ENCODE results near the gene ATP1A1.

Gene ATP1A1

GRCh38 chr1:116334868-116335635 lies 38.0 kb upstream of the ATP1A1 start:
- Mint-ChIP-seq H3K36me3 (no peaks in the 10 kb centered on the region), H3K27me3 (peaks cover 34 to 35% of the 10 kb centered on the region in 2 donors), H3K4me3 (no peak overlapping the region), H3K27ac (no peak overlapping the region), H3K4me1 (no peaks in the 10 kb centered on the region), H3K9me3 (no peaks in the 10 kb centered on the region)
- ATAC-seq (replicated peaks): no peak
- no peak for DNase-seq

GRCh38 chr1:116335850-116336624 lies 37.0 kb upstream of the ATP1A1 start:
- ATAC-seq (replicated peaks) (no peak), DNase-seq (no peak)
- Mint-ChIP-seq H3K27me3 (peaks cover 35 to 41% of the 10 kb centered on the region in 2 donors), H3K9me3 (no peaks in the 10 kb centered on the region), H3K4me1 (no peaks in the 10 kb centered on the region), H3K36me3 (no peaks in the 10 kb centered on the region), H3K4me3 (no peak overlapping the region), H3K27ac (no peak overlapping the region)

- Mint-ChIP-seq H3K36me3 (no peaks in the 10 kb centered on the region), H3K27ac (no peak overlapping the region), H3K27me3 (peaks cover 35 to 41% of the 10 kb centered on the region in 2 donors), H3K4me3 (no peak overlapping the region), H3K9me3 (no peaks in the 10 kb centered on the region), H3K4me1 (no peaks in the 10 kb centered on the region)
- DNase-seq: no peak
- ATAC-seq (replicated peaks): no peak
These were observed 35.6 kb upstream of the ATP1A1 start for GRCh38 chr1:116337398-116337797.

- Mint-ChIP-seq H3K4me3 (no peak overlapping the region), H3K27me3 (peaks cover 31 to 45% of the 10 kb centered on the region in 2 donors), H3K36me3 (no peaks in the 10 kb centered on the region), H3K27ac (no peak overlapping the region), H3K4me1 (no peaks in the 10 kb centered on the region), H3K9me3 (no peaks in the 10 kb centered on the region)
- DNase-seq: no peak
- no peak for ATAC-seq (replicated peaks)
These were observed 34.6 kb upstream of the ATP1A1 start for GRCh38 chr1:116338400-116338799.

GRCh38 chr1:116340506-116341231 lies 32.4 kb upstream of the ATP1A1 start:
- Mint-ChIP-seq H3K4me1 (no peaks in the 10 kb centered on the region), H3K27me3 (peaks cover 34 to 45% of the 10 kb centered on the region in 2 donors), H3K27ac (no peak overlapping the region), H3K36me3 (no peaks in the 10 kb centered on the region), H3K9me3 (no peaks in the 10 kb centered on the region), H3K4me3 (no peak overlapping the region)
- DNase-seq: no peak
- no peak for ATAC-seq (replicated peaks)

- Mint-ChIP-seq H3K4me3 (no peak overlapping the region), H3K27ac (no peak overlapping the region), H3K36me3 (no peaks in the 10 kb centered on the region), H3K27me3 (peaks cover 27 to 35% of the 10 kb centered on the region in 2 donors), H3K4me1 (no peaks in the 10 kb centered on the region), H3K9me3 (peaks cover 0 to under 1% of the 10 kb centered on the region in 2 donors)
- no peak for DNase-seq
- no peak for ATAC-seq (replicated peaks)
These were observed 30.0 kb upstream of the ATP1A1 start for GRCh38 chr1:116343019-116343418.

GRCh38 chr1:116345011-116345410 lies 28.0 kb upstream of the ATP1A1 start:
- no peak overlapping the region for H3K4me3 Mint-ChIP-seq
- H3K36me3 Mint-ChIP-seq: no peaks in the 10 kb centered on the region
- no peak overlapping the region for H3K27ac Mint-ChIP-seq
- no peak for DNase-seq
- peaks cover 38 to 41% of the 10 kb centered on the region in 2 donors for H3K27me3 Mint-ChIP-seq
- H3K4me1 Mint-ChIP-seq: no peaks in the 10 kb centered on the region
- H3K9me3 Mint-ChIP-seq: peaks cover 0 to 5% of the 10 kb centered on the region in 2 donors
- ATAC-seq (replicated peaks): no peak

GRCh38 chr1:116345843-116346242 lies 27.2 kb upstream of the ATP1A1 start:
- no peak for DNase-seq
- Mint-ChIP-seq H3K4me1 (no peaks in the 10 kb centered on the region), H3K27ac (no peak overlapping the region)

GRCh38 chr1:116346943-116347673 lies 25.9 kb upstream of the ATP1A1 start:
- DNase-seq: no peak
- no peaks in the 10 kb centered on the region for H3K4me1 Mint-ChIP-seq
- no peak overlapping the region for H3K4me3 Mint-ChIP-seq
- H3K9me3 Mint-ChIP-seq: peaks cover 0 to 5% of the 10 kb centered on the region in 2 donors
- H3K27me3 Mint-ChIP-seq: peaks cover 30 to 53% of the 10 kb centered on the region in 2 donors
- H3K36me3 Mint-ChIP-seq: no peaks in the 10 kb centered on the region
- no peak for ATAC-seq (replicated peaks)
- H3K27ac Mint-ChIP-seq: no peak overlapping the region

More at GRCh38 chr1:116345843-116346242, 27.2 kb upstream of the ATP1A1 start:
- no peak for ATAC-seq (replicated peaks)
- Mint-ChIP-seq H3K4me3 (no peak overlapping the region), H3K36me3 (no peaks in the 10 kb centered on the region), H3K27me3 (peaks cover 30 to 47% of the 10 kb centered on the region in 2 donors), H3K9me3 (peaks cover 0 to 5% of the 10 kb centered on the region in 2 donors)

GRCh38 chr1:116347696-116348095 lies 25.3 kb upstream of the ATP1A1 start:
- H3K27ac Mint-ChIP-seq: no peak overlapping the region
- H3K9me3 Mint-ChIP-seq: peaks cover 0 to 5% of the 10 kb centered on the region in 2 donors
- ATAC-seq (replicated peaks) (no peak), DNase-seq (no peak)
- peaks cover 29 to 53% of the 10 kb centered on the region in 2 donors for H3K27me3 Mint-ChIP-seq
- H3K4me3 Mint-ChIP-seq: no peak overlapping the region
- no peaks in the 10 kb centered on the region for H3K4me1 Mint-ChIP-seq
- no peaks in the 10 kb centered on the region for H3K36me3 Mint-ChIP-seq

GRCh38 chr1:116350097-116350645 lies 22.9 kb upstream of the ATP1A1 start:
- Mint-ChIP-seq H3K27ac (no peak overlapping the region), H3K27me3 (peaks cover 11 to 52% of the 10 kb centered on the region in 2 donors), H3K36me3 (no peaks in the 10 kb centered on the region), H3K4me1 (no peaks in the 10 kb centered on the region), H3K4me3 (no peak overlapping the region), H3K9me3 (peaks cover 0 to 5% of the 10 kb centered on the region in 2 donors)
- no peak for ATAC-seq (replicated peaks)
- no peak for DNase-seq

- Mint-ChIP-seq H3K4me1 (no peaks in the 10 kb centered on the region), H3K9me3 (peaks cover 0 to 7% of the 10 kb centered on the region in 2 donors), H3K27ac (no peak overlapping the region), H3K36me3 (no peaks in the 10 kb centered on the region), H3K4me3 (no peak overlapping the region), H3K27me3 (peaks cover 11 to 48% of the 10 kb centered on the region in 2 donors)
- DNase-seq: no peak
- ATAC-seq (replicated peaks): no peak
These were observed 21.1 kb upstream of the ATP1A1 start for GRCh38 chr1:116351914-116352313.

GRCh38 chr1:116352349-116352813 lies 20.7 kb upstream of the ATP1A1 start:
- H3K27ac Mint-ChIP-seq: no peak overlapping the region
- ATAC-seq (replicated peaks): no peak
- no peaks in the 10 kb centered on the region for H3K36me3 Mint-ChIP-seq
- H3K27me3 Mint-ChIP-seq: peaks cover 10 to 44% of the 10 kb centered on the region in 2 donors
- H3K4me1 Mint-ChIP-seq: no peaks in the 10 kb centered on the region
- H3K4me3 Mint-ChIP-seq: no peak overlapping the region
- peaks cover 0 to 7% of the 10 kb centered on the region in 2 donors for H3K9me3 Mint-ChIP-seq
- no peak for DNase-seq
